K562 (cell line): Measurements from ENCODE around the gene PSMC2. TPM values are rescaled to one million over a fixed set of nuclear protein-coding genes. Genes with fewer than 3 reads are reported as not detected.

Experiments used
- ATAC-seq: fragments of 200-7000 bp; cut with Tn5 transposase; 3 replicates; pipeline ENCODE4 v1.9.1; 2020; ENCODE audit warnings: moderate library complexity
- Bru-seq: library from RNA; stranded (reverse); fragments of 400-500 nt; gene quantifications from one replicate; lab custom pipeline; 2021; lab: Mats Ljungman, UMichigan
- BruChase-seq, 2 experiments: library from RNA; stranded (reverse); fragments of 400-500 nt; gene quantifications; one replicate each; lab custom pipeline; 2021; lab: Mats Ljungman, UMichigan
- BruUV-seq: library from RNA; stranded (reverse); fragments of 400-500 nt; replicated peaks from 2 replicates; lab custom pipeline; 2021; lab: Mats Ljungman, UMichigan
- CTCF ChIA-PET: fragments of 300-600 bp; formaldehyde crosslinking; extraction: SDS; loops from one replicate; lab custom pipeline; 2021; ENCODE audit warnings: low intra/inter-chr PET ratio; lab: Yijun Ruan, JAX
- POLR2A ChIA-PET: fragments of 300-600, 350-650 bp; sonication (Branson Sonifier 250); formaldehyde crosslinking; extraction: SDS; loops from one replicate; lab custom pipeline; 2021; ENCODE audit warnings: antibody characterized with exemption, inconsistent platforms; lab: Yijun Ruan, JAX
- DNase-seq, 4 experiments: peaks; one replicate each; pipeline versions ENCODE4 v3.0.0 to v3.0.0-alpha.2; 2011 to 2018; ENCODE audit warnings: low spot score in 3 of 4, mixed read lengths in 3 of 4; ENCODE audit errors: extremely low read depth in 1 of 4
- FAIRE-seq: peaks from 2 replicates; lab custom pipeline; 2011; peaks lifted over from hg19 to GRCh38; lab: Jason Lieb, UNC
- H2AFZ ChIP-seq: 2 replicates; pipeline ENCODE4 v1.6.0; 2011; ENCODE audit warnings: low read depth, low read length, control low read depth, inconsistent platforms
- H3K27ac ChIP-seq: fragments of 200-600 bp; 3 replicates; pipeline ENCODE4 v1.8.0; 2011; ENCODE audit warnings: low read depth, mild to moderate bottlenecking, control low read depth, inconsistent platforms, low read length, moderate library complexity, mixed read lengths; ENCODE audit errors: extremely low read depth
- H3K27me3 ChIP-seq, 2 experiments: fragments of 300-600 bp in 1 of 2; 2 replicates in 1 of 2; 3 replicates in 1 of 2; pipeline versions ENCODE4 v1.6.0 to v1.8.0; 2011; ENCODE audit warnings: inconsistent platforms in 2 of 2, low read length in 2 of 2, mild to moderate bottlenecking in 1 of 2, mixed read lengths in 1 of 2, moderate library complexity in 1 of 2; ENCODE audit not compliant: control insufficient read depth in 2 of 2, insufficient read depth in 2 of 2
- H3K36me3 ChIP-seq: fragments of 300-600 bp; 3 replicates; pipeline ENCODE4 v1.8.0; 2011; ENCODE audit warnings: mild to moderate bottlenecking, low read length, inconsistent platforms; ENCODE audit not compliant: control insufficient read depth, insufficient read depth
- H3K4me1 ChIP-seq, 2 experiments: fragments of 200-600 bp in 1 of 2; replicated peaks in 1 of 2; 2 replicates in 1 of 2; 3 replicates in 1 of 2; pipeline versions ENCODE4 v1.5.1 to v1.8.0; 2011; ENCODE audit warnings: inconsistent platforms in 2 of 2, low read length in 2 of 2, mild to moderate bottlenecking in 1 of 2, mixed read lengths in 1 of 2, moderate library complexity in 1 of 2; ENCODE audit not compliant: control insufficient read depth in 2 of 2, insufficient read depth in 2 of 2
- H3K4me2 ChIP-seq: 2 replicates; pipeline ENCODE4 v1.6.1; 2011; ENCODE audit warnings: low read length, control low read depth, inconsistent platforms, mixed read lengths; ENCODE audit not compliant: insufficient read depth
- H3K4me3 ChIP-seq: fragments of 200-600 bp; sonication (generic), shearing (Covaris generic); 2 replicates; pipeline ENCODE4 v1.5.1; 2016; ENCODE audit warnings: control low read depth, inconsistent platforms
- H3K79me2 ChIP-seq: fragments of 200-600 bp; 3 replicates; pipeline ENCODE4 v1.8.0; 2011; ENCODE audit warnings: low read length, inconsistent platforms; ENCODE audit not compliant: control insufficient read depth, insufficient read depth
- H3K9ac ChIP-seq, 2 experiments: 2 replicates each; pipeline versions ENCODE4 v1.6.0 to v1.6.1; 2011; ENCODE audit warnings: low read depth in 2 of 2, low read length in 2 of 2, control low read depth in 1 of 2, inconsistent platforms in 1 of 2, mild to moderate bottlenecking in 1 of 2, mixed read lengths in 1 of 2; ENCODE audit not compliant: insufficient read depth in 1 of 2
- H3K9me1 ChIP-seq: one replicate; pipeline ENCODE4 v1.6.0; 2011; ENCODE audit warnings: inconsistent platforms, mild to moderate bottlenecking, low read length, moderate library complexity; ENCODE audit not compliant: control insufficient read depth, insufficient read depth
- H3K9me3 ChIP-seq: replicated peaks from 2 replicates; pipeline ENCODE4 v1.5.1; 2011; ENCODE audit warnings: low read depth, low read length, inconsistent platforms; ENCODE audit not compliant: control insufficient read depth, insufficient read depth
- H4K20me1 ChIP-seq: replicated peaks from 2 replicates; pipeline ENCODE4 v1.6.1; 2011; ENCODE audit warnings: low read length, inconsistent platforms, mixed read lengths; ENCODE audit not compliant: control insufficient read depth, insufficient read depth
- HMGXB4 ChIP-seq: sonication (generic); formaldehyde crosslinking; IDR thresholded peaks from 2 replicates; pipeline ENCODE4 v1.8.1; 2023; ENCODE audit warnings: mild to moderate bottlenecking, missing genetic modification reagents
- JUNB ChIP-seq: fragments of 450-650 bp; formaldehyde crosslinking; conservative IDR thresholded peaks from 2 replicates; pipeline ENCODE4 v1.4.0; 2020; ENCODE audit warnings: mild to moderate bottlenecking
- MAFF ChIP-seq: IDR thresholded peaks from 2 replicates; pipeline ENCODE4 v1.6.1; 2012; ENCODE audit warnings: low read length, improper control_type of control experiment
- NR2C1 ChIP-seq, 2 experiments: fragments of 450-650 bp; IDR thresholded peaks; 2 replicates each; pipeline ENCODE4 v1.6.1; 2017; ENCODE audit warnings: mild to moderate bottlenecking in 2 of 2, antibody characterized with exemption in 1 of 2, inconsistent platforms in 1 of 2, missing compliant biosample characterization in 1 of 2, missing genetic modification characterization in 1 of 2
- WHSC1 ChIP-seq: IDR thresholded peaks from one replicate; pipeline ENCODE4 v1.6.1; 2012; ENCODE audit warnings: low read length, control low read depth, inconsistent platforms
- ZBTB49 ChIP-seq: sonication (generic); formaldehyde crosslinking; IDR thresholded peaks from 2 replicates; pipeline ENCODE4 v1.8.0; 2022; ENCODE audit warnings: missing genetic modification reagents, mild to moderate bottlenecking, borderline replicate concordance
- ZFP30 ChIP-seq: fragments of 250-450 bp; sonication (Bioruptor Pico); IDR thresholded peaks from 2 replicates; pipeline ENCODE4 v1.8.0; 2022; ENCODE audit warnings: moderate library complexity, mild to moderate bottlenecking, inconsistent platforms, borderline replicate concordance
- ZNF124 ChIP-seq: sonication (generic); formaldehyde crosslinking; IDR thresholded peaks from 2 replicates; pipeline ENCODE4 v1.8.1; 2022; ENCODE audit warnings: missing genetic modification reagents
- ZNF589 ChIP-seq: fragments of 200-800 bp; sonication (Bioruptor generic); IDR thresholded peaks from 2 replicates; pipeline ENCODE4 v1.6.1; 2016; ENCODE audit warnings: low read depth, missing genetic modification characterization, missing compliant biosample characterization
- WGBS: fragments of 100-300 bp; shearing (Covaris generic); methylation state at CpG from one replicate; pipeline ENCODE4 v1.1.6; 2016; ENCODE audit warnings: low coverage, mixed read lengths; ENCODE audit not compliant: insufficient coverage; ENCODE audit errors: missing lambda C conversion rate; 5-methylcytosine and 5-hydroxymethylcytosine counted together
- in situ Hi-C: fragments of 300-500 bp; cut with MboI; formaldehyde crosslinking; loops from 4 replicates; pipeline ENCODE4 v1.15.0; 2018; ENCODE audit warnings: inconsistent platforms, mixed read lengths
- intact Hi-C: fragments of 100-400 bp; cut with micrococcal nuclease; formaldehyde crosslinking; loops from 2 replicates; pipeline ENCODE4 v1.14.2; 2022
- long read RNA-seq, 3 experiments: library from polyadenylated mRNA in 2 of 3; library from RNA in 1 of 3; unstranded in 2 of 3; stranded (forward) in 1 of 3; transcript quantifications; one replicate each; pipeline ENCODE4 v2.0.0, GENCODE V29; 2019 to 2022
- polyA minus RNA-seq, 3 experiments: library from RNA; depleted of rRNA, polyadenylated mRNA; stranded (reverse); fragments of >200 nt; gene quantifications; 2 replicates each; pipeline ENCODE4 v1.2.3, GENCODE V29; 2011
- polyA plus RNA-seq, 8 experiments: library from polyadenylated mRNA; depleted of rRNA in 4 of 8; stranded (reverse) in 5 of 8; unstranded in 3 of 8; fragments of >200 nt; fragmentation: Nextera tagmentation in 2 of 8; fragmentation: Illumina TruSeq in 1 of 8; extraction: Ambion mirVana in 2 of 8; extraction: Trizol in 1 of 8; gene quantifications; 2 replicates each; pipeline versions ENCODE4 v1.2.1 to v1.2.3, GENCODE V29; 2011 to 2014; ENCODE audit warnings: inconsistent platforms in 1 of 8, missing spikeins in 1 of 8
- total RNA-seq, 7 experiments: library from RNA; depleted of rRNA in 6 of 7; stranded (reverse); fragments of >200 nt in 6 of 7; fragmentation: Illumina TruSeq in 2 of 7; extraction: Trizol in 2 of 7; gene quantifications; 2 replicates each; pipeline versions ENCODE4 v1.2.1 to v1.2.3, GENCODE V29; 2011 to 2021; ENCODE audit warnings: low replicate concordance in 1 of 7

The PSMC2 gene
- 67.8 and 126 TPM in 2 replicates for total RNA-seq (2011; cell fraction: chromatin; rRNA removed; ENCODE audit: low replicate concordance)
- total RNA-seq (2011; cell fraction: nucleolus; rRNA removed) = 33.0 and 45.1 TPM in 2 replicates
- 84.2 and 96.5 TPM in 2 replicates for total RNA-seq (2011; cell fraction: nucleoplasm; rRNA removed)
- total RNA-seq (2014; rRNA removed) (300 and 362 TPM in 2 replicates), total RNA-seq (2014; rRNA removed; fragmentation: Illumina TruSeq; extraction: Trizol) (511 and 556 TPM in 2 replicates), total RNA-seq (2015; rRNA removed; fragmentation: Illumina TruSeq; extraction: Trizol) (468 and 484 TPM in 2 replicates), total RNA-seq (2021) (316 and 323 TPM in 2 replicates), polyA plus RNA-seq (2011; rRNA removed) (247 and 465 TPM in 2 replicates), polyA plus RNA-seq (2014; fragmentation: Illumina TruSeq; extraction: Trizol) (509 and 567 TPM in 2 replicates), polyA plus RNA-seq (2014; fragmentation: Nextera tagmentation; extraction: Ambion mirVana) (1,000 to 10,000 TPM in 1 of 2 experiments, 100 to 1,000 TPM in 1; 861 to 1,105 TPM), polyA plus RNA-seq (2014; rRNA removed) (383 and 534 TPM in 2 replicates), polyA minus RNA-seq (2011; rRNA and poly(A)+ RNA removed) (274 and 443 TPM in 2 replicates), Bru-seq, nascent RNA (percentile 92 among the genes with signal in this experiment), BruChase-seq, experiment 1, labeled RNA remaining after a 2-hour chase (percentile 96 among the genes with signal in this experiment), BruChase-seq, experiment 2, labeled RNA remaining after a 6-hour chase (percentile 95 among the genes with signal in this experiment)
- polyA plus RNA-seq (2011; cell fraction: cytosol; rRNA removed) = 128 and 155 TPM in 2 replicates
- 85.4 and 98.2 TPM in 2 replicates for polyA plus RNA-seq (2011; cell fraction: nucleus; rRNA removed)
- polyA plus RNA-seq (2012) = 290 and 472 TPM in 2 replicates
- polyA minus RNA-seq (2011; cell fraction: cytosol; rRNA and poly(A)+ RNA removed) = 58.8 and 124 TPM in 2 replicates
- polyA minus RNA-seq (2011; cell fraction: nucleus; rRNA and poly(A)+ RNA removed) = 18.4 and 35.9 TPM in 2 replicates
- long read RNA-seq, experiment 1, transcript PSMC2-201 (12 exons, 2,637 nt) = major isoform, 607 of 1,049 reads
- long read RNA-seq, experiment 1, partial matches to known transcripts = 414 of 1,049 reads
- long read RNA-seq, experiment 1, other reads (novel, unspliced or antisense) = 28 of 1,049 reads
- long read RNA-seq, experiment 2, transcript PSMC2-201 (12 exons, 2,637 nt) = major isoform, 195 of 322 reads
- long read RNA-seq, experiment 2, partial matches to known transcripts = 43 of 322 reads
- long read RNA-seq, experiment 2, other reads (novel, unspliced or antisense) = 84 of 322 reads
- long read RNA-seq, experiment 3, transcript PSMC2-201 (12 exons, 2,637 nt) = major isoform, 510 of 539 reads
- long read RNA-seq, experiment 3, partial matches to known transcripts = 15 of 539 reads
- long read RNA-seq, experiment 3, other reads (novel, unspliced or antisense) = 14 of 539 reads

DNA sequence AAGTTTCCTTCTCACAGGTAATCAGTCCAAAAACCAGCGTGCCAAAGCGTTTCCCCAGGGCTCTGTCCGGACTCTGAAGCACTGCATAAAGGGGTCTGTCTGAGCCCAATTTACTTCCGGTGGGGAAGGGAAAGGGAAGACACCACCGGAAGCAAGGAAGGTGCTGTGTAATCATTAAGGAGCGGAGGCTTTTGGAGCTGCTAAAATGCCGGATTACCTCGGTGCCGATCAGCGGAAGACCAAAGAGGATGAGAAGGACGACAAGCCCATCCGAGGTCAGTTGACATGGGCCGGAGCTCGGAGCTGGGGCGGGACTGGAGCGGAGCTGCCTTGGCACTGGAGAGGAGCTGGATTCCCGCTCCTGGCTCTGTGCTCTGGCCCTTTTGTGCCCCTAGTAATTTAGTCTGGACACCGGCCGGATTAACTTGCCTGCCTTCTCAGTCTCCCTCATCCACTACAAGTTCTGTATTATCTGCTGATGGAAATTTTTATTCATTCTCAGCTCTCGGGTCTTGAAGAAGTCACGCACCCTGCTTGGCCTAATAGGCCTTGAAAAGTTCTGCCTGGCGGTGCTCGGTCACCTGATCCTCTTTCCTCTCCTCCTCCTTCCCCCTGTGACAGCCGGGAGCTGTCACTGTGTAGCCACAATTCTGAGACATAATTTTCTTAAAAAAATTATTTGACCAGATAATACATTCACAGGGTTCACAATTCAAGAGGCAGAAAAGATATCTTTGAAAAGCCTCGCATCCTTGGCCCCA is at the start of gene PSMC2:
Gene PSMC2 (plus strand): TSS at position 137 of the 761 bp plus-strand sequence. CDS start 69 bp downstream, at position 206.
- no peaks in the 10 kb centered on the region; the same call in 1 of the 2 replicates for H4K20me1 ChIP-seq
- CTCF ChIA-PET = no interaction called here
- H3K9me1 ChIP-seq = no peaks in the 10 kb centered on the region
- in situ Hi-C loops (no loop called here), intact Hi-C loops (loop anchor here (5.0 kb wide), 1 partner anchor 50 kb away; the partner anchor contains the start of gene PMPCB)
- peak within 1 kb of the TSS; percentile 93 for H2AFZ ChIP-seq
- peak within 1 kb of the TSS; percentile 96 for H3K27ac ChIP-seq
- FAIRE-seq = peak; percentile 87
- peak within 1 kb of the TSS; percentile 99 to 100 for H3K9ac ChIP-seq
- H3K4me3 ChIP-seq = peak within 1 kb of the TSS; percentile 83
- no peaks in the 10 kb centered on the region for H3K27me3 ChIP-seq
- no peaks in the 10 kb centered on the region for H3K9me3 ChIP-seq
- peak; percentile 81 for ATAC-seq
- WGBS = under 1% methylated on average over 25 of the region's 25 CpGs
- POLR2A ChIA-PET = interaction anchor here (0.7 to 1.3 kb wide), 8 partner anchors 9 to 44 kb away, joined by 3 to 6 read pairs (median 4); no protein-coding TSS in a partner anchor
- peaks cover 87% of the 10 kb centered on the region for H3K79me2 ChIP-seq
- BruUV-seq = TSS peak; percentile 77
- peaks cover 11 to 14% of the 10 kb centered on the region in 2 experiments; a peak in 3 of 5 replicates for H3K4me1 ChIP-seq
- DNase-seq = peak; percentile 81 to 97 (median 85)
- peaks cover 35% of the 10 kb centered on the region for H3K36me3 ChIP-seq
- peak within 1 kb of the TSS; percentile 94 for H3K4me2 ChIP-seq
- TF ChIP-seq HMGXB4 (CRISPR knock-in tag) (peak; percentile 69; the same call in 1 of the 2 replicates), ZNF589 (CRISPR knock-in tag) (no peak), ZNF124 (CRISPR knock-in tag) (no peak), JUNB (no peak), WHSC1 (no peak), NR2C1 (IDR thresholded peaks at IDR 0.05) (peak; percentile 91), NR2C1 (tag; IDR thresholded peaks at IDR 0.05) (peak; percentile 93), ZBTB49 (no peak), MAFF (peak; percentile 68), ZFP30 (CRISPR knock-in tag) (no peak)
